HG03354 (cell line): ENCODE data around the gene OTOF.

ENCODE experiments used
- ATAC-seq: cut with Tn5 transposase; IDR thresholded peaks from one replicate; pipeline ENCODE4 v1.9.1; 2021; ENCODE audit warnings: mild to moderate bottlenecking; ENCODE audit not compliant: unreplicated experiment, poor library complexity, severe bottlenecking

OTOF gene

DNA sequence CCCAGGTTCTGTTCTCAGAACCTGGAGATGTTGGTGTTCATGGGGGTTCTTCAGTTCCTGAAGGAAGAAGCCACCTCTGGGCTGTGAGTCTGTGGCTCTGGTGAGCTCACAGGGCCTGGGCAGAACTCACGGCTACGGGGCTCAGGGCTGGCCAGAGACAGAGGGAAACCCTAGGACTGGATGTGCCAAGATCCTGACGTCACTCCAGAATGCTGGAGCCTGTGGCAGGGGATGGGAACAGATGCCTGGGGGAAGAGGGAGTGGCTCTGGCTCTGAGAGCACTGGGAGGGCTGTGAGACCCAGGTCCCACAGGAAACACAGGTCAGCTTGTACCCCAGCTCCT, at the start of gene OTOF:
OTOF (minus strand) TSS at position 214 of the 343 bp plus-strand sequence.
- no peak for ATAC-seq

DNA sequence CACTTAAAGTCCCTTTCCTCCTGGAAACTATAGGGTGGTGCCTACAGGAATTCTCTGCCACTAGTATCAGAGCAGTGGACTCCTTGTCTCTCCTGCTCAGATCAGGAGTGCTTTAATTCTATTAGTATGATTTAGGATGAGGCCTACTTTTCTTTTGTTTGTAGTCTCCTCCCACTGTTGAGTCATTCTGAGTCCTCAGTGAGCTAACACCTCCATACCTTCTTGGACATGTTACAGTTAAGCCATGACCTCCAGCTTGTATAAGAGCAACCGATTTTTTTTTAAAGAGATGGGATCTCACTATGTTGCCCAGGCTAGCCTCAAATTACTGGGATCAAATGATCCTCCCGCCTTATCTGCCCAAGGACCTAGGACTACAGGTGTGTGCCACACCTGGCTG, 48.7 kb upstream of the OTOF start:
- no peak for ATAC-seq

DNA sequence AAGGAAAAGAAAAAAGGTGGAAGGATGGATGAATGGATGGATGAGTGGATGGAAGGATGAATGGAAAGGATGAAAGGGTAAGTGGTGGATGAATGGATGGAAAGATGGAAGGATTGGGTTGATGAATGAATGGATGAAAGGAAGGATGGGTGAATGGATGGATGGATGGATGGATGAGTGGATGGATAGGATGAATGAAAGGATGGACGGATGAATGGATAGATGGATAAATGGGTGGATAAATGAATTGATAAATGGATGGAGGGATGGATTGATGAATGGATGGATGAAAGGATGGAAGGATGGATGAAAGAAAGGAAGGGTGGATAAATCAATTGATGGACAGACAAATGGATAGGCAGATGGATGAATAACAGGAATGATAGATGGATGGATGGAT, 48.2 kb upstream of the OTOF start:
- no peak for ATAC-seq

DNA sequence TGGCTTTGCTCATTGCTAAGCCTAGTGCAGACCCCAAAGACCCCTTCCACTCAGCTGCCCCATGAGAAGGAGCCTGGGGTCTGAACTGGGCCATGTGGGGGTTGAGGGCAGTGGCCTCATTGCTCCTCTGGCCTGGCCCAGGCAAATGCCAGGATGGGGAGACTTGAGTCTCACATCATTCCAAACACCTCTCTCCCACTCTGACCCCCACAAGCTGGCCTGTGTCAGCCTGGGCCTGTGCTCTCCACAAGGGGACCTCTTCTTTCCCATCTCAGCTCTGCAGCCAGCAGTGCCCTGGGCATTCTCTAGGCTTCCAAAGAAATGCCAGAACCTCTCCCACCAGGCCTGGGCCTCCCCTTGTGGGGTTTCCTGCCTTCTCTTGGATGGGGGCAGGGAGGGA, 45.8 kb upstream of the OTOF start:
- ATAC-seq: no peak

DNA sequence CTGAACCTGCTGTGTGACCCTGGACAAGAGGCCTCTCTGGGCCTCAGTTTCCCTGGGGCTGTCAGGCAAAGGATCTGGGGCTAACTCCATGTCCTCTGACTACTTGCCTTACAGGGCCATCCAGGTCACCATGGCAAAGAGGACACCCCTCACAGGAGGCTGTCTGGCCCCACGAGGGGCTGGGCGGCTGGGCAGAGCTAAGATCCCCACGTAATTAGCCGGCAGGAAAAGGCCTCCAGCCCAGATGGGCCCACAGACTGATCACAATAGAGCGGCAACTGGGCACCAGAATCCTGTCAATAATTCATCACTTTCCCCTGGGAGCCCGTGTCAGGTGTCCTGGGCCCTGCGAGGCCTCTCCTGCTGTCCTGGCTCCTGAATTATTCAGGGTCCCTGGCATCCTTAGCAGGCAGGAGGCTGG, 44.8 kb upstream of the OTOF start:
- no peak for ATAC-seq

DNA sequence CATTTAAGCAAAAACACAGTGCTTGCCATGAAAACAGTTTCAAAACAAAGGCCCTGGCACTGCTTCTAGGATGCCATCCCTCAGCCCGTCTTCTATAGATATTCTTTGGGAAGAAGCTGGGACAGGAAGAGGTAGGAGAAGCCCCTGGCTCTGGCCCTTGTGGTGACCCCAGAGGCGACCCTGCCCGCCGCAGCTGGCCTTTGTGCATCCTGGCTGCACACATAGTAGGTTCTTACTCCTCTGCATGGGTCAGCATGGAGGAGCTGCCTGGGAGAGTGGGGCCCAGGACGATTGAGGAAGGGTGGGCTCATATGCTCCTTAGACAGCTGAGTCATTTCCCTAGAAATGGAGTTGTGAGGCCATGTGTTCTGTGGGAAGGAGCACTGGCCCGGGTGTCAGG, 44.4 kb upstream of the OTOF start:
- no peak for ATAC-seq

DNA sequence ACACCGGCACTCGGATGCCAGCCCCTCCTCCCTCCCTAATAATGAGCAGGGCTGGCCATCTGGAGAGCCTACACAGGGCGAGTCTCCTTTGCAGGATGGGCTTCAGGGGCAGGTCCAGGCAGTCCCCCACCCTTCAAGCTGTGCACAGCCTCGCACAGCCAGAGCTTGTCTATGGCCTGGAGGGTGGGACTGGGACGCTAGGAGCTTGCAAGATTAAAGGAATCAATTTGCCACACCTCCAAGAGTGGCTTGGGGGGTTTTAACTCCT, 43.9 kb upstream of the OTOF start:
- ATAC-seq: no peak

DNA sequence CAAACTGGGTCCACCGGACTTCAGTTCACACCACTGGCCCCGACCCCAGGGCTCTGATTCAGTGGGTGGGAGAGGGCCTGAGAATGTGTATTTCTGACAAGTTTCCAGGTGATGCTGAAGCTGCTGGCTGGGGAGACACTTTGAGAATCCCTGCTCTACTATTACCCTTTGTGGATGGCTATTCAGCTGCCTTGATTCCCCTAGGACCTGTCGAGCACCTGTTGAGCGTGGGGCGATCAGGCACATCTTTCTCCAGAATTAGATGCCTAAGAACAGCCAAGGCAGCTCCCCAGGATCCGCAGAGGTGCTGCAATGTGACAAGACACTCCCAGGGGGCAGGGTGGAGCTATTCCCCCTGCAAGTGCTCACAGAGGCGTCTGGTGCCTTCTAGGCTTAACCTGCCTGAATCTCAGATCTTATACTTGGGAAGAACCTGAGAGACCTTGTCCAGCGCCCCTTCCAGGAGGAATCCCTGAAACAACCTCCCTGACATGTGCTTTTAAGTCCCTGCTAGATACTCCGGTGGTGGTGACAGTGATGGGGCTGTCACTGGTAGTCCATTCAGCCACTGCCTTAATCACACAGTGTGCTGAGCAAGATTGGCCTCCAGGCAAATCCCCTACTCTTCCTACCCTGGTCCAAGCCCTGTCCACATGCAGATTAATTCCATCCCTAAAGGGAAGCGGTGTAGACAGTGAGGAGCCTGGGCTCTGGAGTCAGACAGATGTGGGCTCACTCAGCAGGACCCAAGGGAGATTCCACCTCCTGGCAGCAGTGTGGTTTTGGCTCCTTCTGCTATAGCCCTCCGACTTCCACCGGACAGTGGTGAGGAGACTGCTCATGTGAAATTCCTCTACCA, 43.4 kb upstream of the OTOF start:
- no peak for ATAC-seq

DNA sequence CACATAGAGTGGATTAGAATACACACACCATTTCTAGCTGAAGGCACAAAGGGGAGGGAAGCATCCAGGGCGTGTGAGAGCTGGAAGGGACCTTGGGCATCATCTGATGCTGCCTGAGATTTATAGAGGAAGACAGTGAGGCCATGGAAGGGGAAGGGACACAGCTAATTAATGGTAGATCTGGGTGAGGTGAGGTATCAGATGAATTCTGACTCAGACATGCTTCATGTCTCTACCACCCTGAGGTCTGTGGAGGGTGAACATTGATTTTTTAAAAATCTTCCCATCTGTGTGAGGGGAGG, 42.2 kb upstream of the OTOF start:
- ATAC-seq: no peak

DNA sequence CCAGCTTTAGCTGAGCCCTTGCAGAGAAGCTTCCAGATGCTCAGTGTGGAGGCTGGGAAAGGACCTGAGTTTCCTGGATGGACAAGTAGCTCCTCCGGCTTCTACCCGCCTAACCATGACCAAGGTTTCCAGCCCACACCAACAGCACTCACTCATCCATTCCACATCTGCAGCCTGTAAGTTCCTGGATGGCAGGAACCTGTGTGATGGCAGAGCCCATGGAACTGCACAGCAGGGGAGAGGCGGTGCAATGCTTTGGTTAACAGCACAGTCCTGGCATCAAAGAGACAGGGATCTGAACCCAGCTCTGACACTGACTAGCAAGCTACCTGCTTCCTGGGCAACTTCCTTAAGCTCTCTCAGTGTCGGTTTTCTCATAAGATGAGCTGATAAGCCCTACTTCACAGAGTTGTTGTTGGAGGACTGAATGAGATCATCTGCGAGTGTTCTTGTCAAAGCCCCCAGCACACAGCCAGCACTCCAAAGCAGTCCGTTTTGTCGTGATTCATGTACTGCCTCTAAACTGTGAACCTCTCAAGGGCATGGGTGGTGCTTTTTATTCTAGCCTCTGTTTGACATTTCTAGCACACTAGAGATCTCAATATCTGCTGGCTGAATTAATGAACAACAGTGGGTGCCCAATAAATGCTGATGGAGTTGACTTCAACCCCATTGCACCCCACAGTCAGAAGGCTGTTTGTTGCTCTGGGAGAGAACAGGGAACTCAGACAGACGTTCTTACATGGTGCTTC, 41.6 kb upstream of the OTOF start:
- ATAC-seq: no peak

DNA sequence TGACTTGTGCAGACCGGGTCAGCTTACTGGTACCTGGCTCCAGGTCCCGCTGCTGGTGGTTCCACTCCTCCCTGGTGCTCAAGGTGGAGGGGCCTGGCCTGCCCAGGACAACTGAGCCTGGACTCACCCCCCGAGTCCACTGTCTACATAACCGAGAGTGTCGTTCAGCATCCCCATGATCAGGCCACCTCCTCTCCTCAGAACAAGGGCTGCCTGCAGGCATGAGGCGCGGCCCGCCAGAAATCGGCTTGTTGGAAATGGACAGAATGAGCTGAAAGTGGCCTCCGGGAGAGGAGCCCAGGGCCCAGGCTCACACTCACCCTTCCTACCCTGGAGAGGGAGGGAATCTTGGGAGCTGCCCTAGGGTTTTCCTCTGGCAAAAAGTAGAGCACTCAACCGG, 38.9 kb upstream of the OTOF start:
- no peak for ATAC-seq

DNA sequence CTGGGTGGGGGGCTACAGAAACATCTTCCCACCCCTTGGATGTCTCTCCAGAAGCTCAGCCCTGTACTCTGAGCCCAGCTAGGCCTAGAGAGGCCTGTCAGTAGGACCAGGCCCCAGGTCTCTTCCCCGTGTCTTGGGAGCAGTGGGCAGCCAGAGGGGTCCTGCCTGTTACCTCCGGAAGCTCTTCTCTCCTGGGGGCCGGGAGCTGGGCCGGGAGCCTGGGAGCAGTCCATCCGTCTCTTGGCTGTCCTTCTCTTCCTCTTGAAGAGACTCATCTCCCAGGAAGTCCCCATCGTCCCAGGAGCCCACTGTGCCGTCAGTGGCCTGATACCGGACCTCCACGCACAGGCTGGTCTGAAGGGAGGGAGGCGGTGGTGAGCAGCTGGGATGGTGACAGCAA, 38.3 kb upstream of the OTOF start:
- no peak for ATAC-seq

DNA sequence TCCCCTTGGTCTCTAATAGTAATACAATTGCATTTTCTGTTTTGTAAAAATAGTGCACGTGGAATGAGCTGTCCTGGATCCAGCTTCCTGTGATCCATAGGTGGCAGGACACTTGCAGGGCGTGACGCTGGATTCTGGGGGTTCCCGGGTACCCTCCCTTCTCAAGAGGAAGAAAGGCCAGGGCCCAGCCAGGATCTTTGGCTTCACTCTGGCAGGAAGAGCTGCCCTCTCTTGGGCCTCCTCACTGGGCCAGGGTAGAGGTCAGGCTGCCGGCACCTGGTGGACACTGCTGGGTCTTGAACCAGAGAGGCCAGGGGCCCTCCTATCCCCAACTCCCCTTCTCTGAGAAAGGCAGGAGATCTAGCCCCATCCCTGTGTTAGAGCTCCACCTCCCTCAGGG, 37.8 kb upstream of the OTOF start:
- ATAC-seq: no peak

DNA sequence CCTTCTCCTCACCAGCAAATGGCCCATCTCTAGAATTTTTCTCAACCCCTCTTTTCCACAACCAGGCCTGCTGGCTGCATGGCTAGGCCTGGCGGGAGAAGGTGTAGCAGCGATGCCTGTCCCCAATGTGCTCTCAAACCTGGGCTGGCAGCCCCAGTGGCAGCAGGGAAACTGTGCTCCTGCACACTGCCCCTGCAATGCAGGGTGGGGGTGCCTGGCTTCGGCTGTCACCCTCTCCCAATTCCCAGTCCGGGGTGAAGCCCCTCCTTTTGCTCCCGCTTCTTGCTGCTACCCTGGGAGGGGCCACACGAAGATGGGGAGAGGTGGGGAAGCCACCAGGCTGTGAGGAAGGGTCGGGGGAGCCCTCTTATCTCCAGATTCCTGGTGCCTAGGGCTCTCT, 36.1 kb upstream of the OTOF start:
- ATAC-seq: no peak

DNA sequence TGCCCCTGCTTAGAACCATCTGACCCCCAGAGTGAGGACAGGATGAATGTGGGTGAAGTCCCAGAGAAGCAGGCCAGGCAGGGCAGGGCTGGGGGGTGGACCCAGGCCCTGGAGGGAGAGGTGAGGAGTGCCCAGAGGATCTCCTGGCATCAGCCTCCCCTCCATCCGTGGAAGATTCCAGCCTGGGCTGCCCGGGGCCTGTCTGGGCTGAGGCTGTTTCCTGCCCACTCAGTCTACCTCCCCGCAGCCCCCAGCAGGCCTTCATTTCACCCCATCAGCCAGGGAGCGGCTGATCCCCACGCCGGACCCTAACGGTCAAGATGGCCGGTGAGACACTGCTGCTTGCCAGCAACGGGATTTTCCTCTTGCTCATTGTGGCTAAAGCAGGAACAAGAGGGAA, 35.3 kb upstream of the OTOF start:
- no peak for ATAC-seq

DNA sequence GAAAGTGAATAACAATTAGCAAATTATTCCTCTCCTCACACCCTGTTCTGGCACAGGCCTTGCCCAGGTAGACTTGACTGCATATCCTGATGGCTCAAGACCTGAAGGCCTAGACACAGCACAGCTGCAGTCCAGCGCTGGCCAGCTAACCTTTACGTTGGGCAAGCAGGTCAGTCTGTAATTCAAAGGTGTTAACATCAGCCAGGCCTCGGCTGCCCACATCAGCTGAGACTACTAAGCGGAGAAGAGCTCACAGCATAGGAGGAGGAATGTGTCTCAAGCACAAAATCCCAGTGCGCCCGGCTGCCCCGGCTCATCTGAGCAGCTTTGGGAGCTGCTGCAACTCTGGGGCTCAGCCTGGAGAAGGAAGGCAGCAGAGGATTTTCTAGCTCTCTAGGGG, 33.5 kb upstream of the OTOF start:
- ATAC-seq: no peak

DNA sequence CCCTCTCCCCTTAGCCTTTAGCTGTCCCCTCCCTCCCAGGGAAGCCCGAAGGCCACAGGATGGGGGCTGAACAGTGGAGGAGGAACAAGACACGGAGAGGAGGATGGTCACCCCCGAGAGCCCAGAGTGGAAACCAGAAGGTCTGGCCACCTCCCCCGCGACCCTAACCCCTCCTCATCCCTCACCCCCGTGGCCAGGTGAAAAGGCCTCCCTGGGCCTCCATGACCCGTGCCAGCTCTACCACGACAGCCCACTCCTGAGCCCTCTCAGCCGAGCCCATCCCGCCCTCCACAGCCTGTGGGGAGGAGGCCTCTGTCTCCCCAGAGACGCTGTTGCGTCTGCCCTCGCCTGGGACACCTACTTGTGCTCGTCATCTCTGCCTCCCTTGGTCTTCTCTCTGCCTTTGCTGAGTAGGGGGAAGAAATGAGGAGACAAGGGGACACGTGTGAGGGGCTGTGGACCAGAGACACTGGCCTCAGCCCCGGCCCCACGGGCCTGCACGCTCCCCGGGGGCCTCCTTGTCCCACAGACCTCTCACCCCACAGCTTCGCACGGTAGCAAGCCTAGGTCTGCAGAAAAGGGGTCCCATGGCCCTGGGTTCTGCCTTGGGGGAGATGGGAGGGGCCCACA, 32.5 kb upstream of the OTOF start:
- no peak for ATAC-seq

DNA sequence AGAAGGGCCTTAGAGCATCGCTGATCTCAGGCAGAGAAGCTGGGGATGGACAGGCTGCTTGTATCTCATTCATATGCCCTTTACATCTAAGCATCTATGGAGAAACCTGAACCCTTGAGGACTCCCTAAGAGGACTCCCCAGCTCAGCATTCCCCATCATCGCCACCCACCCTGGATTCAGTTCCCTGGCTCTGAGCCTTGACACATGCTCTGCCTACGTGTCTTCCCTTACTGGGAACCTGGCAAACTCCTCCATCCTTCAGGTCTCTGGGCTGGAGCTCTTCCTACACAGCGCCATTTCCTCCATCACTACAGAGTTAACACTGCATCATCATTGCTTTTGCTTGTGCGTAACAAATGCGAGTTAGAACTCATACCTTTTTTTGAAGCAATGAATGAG, 31.2 kb upstream of the OTOF start:
- ATAC-seq: no peak

DNA sequence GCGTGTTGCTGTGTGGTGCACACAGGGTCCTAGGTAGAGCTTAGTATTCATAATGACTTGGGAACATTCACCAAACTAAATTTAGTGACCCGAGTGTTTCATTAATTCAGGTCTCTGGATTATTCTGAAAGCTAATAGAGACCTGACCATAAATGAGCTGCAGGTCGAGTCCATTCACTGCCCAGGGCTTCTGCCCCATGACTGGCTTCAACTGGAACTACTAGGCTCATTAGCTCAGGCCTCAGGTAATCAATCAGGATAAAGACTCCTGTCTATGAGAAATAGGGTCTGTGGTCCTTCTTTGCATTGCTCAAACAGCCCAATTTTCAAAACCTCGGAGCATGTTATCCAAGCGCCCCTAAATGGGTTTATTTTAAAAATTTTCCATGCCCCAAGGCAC, 30.0 kb upstream of the OTOF start:
- ATAC-seq: no peak

DNA sequence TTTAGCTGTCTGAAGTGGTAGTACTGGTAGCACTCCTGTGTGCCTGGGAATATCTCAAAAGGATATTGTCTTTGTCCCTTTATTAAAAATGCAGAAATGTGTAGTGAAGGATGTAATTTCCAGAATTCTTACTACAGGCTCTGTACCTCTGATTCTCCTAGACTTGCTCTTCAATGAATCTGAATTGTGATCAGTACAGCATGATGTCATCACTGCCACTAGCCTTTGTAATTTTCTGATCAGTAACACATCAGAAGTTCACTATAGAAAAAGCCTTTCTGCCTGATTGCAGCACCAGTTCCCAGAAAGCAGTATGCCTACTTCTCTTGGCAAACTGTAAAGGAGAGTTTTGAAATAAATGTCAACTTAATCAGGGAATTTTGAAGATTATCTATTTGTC, 29.2 kb upstream of the OTOF start:
- no peak for ATAC-seq

DNA sequence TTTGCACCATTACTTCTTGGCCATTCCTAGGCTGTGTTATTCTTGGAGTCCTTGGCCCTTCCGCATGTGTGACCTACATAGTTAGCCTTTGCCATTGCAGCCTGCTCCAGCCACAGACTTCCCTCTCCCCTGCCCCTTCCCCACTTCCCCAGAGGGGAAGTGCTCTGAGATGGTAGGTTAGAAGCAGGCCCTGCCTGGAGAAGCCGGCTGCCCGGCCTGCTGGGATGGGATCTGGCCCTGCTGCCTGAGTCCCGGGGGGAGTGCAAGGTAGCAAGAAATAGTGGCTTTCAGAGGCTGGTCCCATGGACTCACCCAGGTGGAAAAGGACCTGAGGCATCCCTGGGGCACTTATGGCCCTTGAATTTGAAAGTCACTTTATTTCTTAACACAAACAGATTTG, 28.4 kb upstream of the OTOF start:
- ATAC-seq: no peak
